HFF-Myc (cell line): Measurements from ENCODE around the gene CEACAM6.

Experiments used
- DNase-seq: peaks from one replicate; pipeline ENCODE4 v3.0.0-alpha.2; 2011; ENCODE audit warnings: low read depth; ENCODE audit errors: extremely low read depth
- H3K4me3 ChIP-seq: replicated peaks from 2 replicates; pipeline ENCODE4 v1.5.1; 2011; ENCODE audit warnings: low read depth, mild to moderate bottlenecking, control low read depth, low read length
- CTCF ChIP-seq: IDR thresholded peaks from 2 replicates; pipeline ENCODE4 v1.5.1; 2012; ENCODE audit warnings: mild to moderate bottlenecking, low read depth, low read length, control low read depth; ENCODE audit errors: missing control alignments

Gene CEACAM6

DNA sequence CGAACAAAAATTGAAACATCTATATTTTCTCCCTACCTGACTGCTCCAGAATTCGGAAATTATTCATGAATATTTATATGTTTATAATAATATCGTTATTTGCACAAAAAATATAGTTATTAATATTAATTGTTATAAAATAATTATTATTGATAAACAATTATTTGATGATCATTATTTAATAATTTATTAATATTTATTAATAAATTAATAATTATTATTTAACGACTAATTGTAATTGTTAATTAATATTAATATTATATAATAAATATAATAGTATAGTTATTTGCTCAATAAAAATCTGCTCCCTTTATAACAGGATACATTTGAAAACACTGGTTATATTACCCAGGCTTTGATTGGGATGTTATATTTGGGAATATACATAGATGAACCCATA lies 14.3 kb downstream of the CEACAM6 start:
- no peak overlapping the region for H3K4me3 ChIP-seq
- DNase-seq: no peak
- TF ChIP-seq CTCF: no peak

DNA sequence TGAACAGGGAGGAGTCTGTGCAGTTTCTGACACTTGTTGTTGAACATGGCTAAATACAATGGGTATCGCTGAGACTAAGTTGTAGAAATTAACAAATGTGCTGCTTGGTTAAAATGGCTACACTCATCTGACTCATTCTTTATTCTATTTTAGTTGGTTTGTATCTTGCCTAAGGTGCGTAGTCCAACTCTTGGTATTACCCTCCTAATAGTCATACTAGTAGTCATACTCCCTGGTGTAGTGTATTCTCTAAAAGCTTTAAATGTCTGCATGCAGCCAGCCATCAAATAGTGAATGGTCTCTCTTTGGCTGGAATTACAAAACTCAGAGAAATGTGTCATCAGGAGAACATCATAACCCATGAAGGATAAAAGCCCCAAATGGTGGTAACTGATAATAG lies 16.1 kb downstream of the CEACAM6 start:
- no peak overlapping the region for H3K4me3 ChIP-seq
- no peak for DNase-seq
- TF ChIP-seq CTCF: no peak

DNA sequence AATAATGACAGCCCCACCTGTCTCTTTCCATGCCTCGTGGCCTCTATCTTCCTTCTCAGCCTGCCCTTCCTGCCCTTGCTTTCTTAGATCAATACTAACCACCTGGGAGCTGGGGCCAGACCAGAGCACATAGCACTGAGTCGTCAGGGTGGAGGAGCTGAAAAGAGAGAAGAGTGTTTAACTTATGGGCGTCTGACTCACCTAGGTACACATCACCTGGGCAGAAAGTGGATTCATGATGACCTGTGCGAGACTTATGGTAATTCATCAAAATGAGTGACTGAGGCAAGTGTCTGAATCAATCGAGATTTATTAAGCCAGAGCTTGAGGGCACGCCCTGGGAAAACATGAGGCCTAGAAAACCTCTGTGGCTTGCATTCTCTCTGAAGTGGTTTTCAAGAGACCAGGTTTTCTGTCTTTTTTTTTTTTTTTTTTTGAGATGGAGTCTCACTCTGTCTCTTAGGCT lies 19.2 kb downstream of the CEACAM6 start:
- TF ChIP-seq CTCF: no peak
- DNase-seq: no peak
- no peak overlapping the region for H3K4me3 ChIP-seq

DNA sequence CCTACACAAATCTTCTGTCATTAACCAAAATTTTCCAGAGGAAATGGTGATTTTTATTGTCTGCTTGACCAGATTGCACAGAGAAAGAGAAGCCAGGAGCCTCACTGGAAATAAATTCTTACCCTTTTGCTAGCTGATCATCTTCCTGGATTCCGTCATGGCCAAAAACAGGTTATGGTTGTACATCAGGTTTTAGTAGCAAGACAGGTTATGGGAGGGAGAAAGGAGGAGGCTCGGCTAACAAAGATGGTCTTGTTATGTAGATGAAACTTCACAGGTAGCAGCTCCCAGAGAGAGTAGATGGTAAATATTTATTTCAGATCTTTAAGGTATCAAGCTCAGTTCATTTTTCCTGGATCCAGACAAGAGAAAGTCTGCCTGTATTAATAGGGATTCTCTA lies 21.4 kb downstream of the CEACAM6 start:
- H3K4me3 ChIP-seq: no peak overlapping the region
- no peak for DNase-seq
- no peak for TF ChIP-seq CTCF

- no peak for TF ChIP-seq CTCF
- no peak overlapping the region for H3K4me3 ChIP-seq
- DNase-seq: no peak
Measured at GRCh38 chr19:41783612-41784011, 28.3 kb downstream of the CEACAM6 start.

DNA sequence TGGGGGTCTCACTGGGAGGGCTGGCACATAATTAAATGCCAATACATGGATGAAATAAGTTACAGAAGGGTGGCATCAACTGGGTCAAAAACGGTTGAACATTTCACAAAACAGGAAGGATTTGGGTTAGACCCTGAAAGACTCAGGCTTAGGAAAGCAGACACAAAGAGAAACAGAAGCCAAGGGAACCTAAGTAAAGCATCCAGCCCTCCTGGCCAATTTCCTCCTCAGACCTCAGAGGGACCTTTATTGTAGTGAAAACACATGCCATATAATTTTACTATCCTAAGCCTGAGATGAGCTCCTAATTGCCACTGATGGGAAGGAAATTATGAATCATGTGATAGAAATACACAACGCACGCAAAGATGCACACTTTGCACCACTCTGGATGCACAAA lies 29.0 kb downstream of the CEACAM6 start:
- no peak for TF ChIP-seq CTCF
- no peak for DNase-seq
- no peak overlapping the region for H3K4me3 ChIP-seq

- no peak for DNase-seq
- no peak for TF ChIP-seq CTCF
- no peak overlapping the region for H3K4me3 ChIP-seq
Measured at GRCh38 chr19:41784743-41785142, 29.4 kb downstream of the CEACAM6 start.
